ENCODE measurements around the gene NOS2.

DNA sequence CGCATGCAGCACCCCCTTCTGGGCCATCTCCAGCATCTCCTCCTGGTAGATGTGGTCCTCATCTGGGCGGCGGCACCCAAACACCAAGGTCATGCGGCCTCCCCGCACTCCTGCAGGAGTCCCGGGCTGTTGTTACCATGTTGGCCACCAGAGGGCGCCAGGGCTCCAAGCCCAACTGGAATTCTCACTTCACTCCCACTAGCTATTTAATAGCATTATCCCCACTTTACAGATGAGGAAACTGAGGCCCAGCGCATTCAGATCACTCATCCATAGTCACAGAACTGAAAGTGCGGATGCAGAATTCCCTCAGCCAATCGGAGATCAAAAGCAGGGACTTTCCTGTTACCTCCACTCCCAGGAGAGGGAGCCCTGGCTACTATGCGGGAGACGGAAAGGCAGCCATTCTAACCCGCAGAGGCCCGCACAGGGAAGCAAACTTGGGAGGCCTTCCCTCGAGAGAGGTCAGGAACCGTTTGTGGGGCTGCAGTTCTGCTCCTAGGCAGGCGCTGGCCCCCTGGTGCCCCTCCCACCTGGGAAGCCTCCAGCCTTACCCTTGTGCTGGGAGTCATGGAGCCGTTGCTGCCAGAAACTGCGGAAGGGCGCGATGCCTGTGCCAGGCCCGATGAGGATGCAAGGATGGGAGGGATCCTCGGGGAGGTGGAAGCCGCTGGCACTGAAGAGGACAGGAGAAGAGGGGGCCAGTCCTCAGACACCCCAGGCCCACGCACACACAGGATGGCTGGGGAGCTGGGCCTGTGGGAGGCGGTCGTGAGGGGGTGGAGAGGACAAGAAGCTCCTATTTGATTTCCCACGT is 40.1 kb downstream of the NOS2 start:
- TF ChIP-seq, protein P1, sequence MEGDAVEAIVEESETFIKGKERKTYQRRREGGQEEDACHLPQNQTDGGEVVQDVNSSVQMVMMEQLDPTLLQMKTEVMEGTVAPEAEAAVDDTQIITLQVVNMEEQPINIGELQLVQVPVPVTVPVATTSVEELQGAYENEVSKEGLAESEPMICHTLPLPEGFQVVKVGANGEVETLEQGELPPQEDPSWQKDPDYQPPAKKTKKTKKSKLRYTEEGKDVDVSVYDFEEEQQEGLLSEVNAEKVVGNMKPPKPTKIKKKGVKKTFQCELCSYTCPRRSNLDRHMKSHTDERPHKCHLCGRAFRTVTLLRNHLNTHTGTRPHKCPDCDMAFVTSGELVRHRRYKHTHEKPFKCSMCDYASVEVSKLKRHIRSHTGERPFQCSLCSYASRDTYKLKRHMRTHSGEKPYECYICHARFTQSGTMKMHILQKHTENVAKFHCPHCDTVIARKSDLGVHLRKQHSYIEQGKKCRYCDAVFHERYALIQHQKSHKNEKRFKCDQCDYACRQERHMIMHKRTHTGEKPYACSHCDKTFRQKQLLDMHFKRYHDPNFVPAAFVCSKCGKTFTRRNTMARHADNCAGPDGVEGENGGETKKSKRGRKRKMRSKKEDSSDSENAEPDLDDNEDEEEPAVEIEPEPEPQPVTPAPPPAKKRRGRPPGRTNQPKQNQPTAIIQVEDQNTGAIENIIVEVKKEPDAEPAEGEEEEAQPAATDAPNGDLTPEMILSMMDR (IDR thresholded peaks at IDR 0.05), result peak in 3 of 4 experiments; percentile 63 to 91 (median 78)
- TF ChIP-seq POLR2A (IDR thresholded peaks at IDR 0.05), result no peak
- TF ChIP-seq POLR2AphosphoS5 (IDR thresholded peaks at IDR 0.05), result no peak

All from gastroesophageal sphincter (tissue), 3 donors.